Heart left ventricle (tissue), 16 donors: ENCODE data around the gene RALB. TPM values are rescaled to one million over a fixed set of nuclear protein-coding genes. Genes with fewer than 3 reads are reported as not detected.

Source experiments
- ATAC-seq, 4 donors: fragments of 200-7000 bp; cut with Tn5 transposase; one replicate each; pipeline ENCODE4 v1.9.1; 2020 to 2022; ENCODE audit warnings: moderate library complexity in 4 of 4, mild to moderate bottlenecking in 3 of 4, moderate number of reproducible peaks in 1 of 4
- DNase-seq, 5 donors: peaks; one replicate each; pipeline ENCODE4 v3.0.0-alpha.2; 2020
- H3K27ac ChIP-seq, 12 donors: fragments of 200-600 bp; sonication (generic) in 4 of 12; one replicate each; pipeline versions ENCODE4 v1.5.0 to v1.8.0; 2016 to 2022; ENCODE audit warnings: mild to moderate bottlenecking in 2 of 12
- H3K27me3 ChIP-seq, 9 donors: fragments of 200-600 bp; sonication (generic) in 2 of 9; one replicate each; pipeline versions ENCODE4 v1.5.1 to v1.8.0; 2016 to 2022; ENCODE audit warnings: mild to moderate bottlenecking in 3 of 9
- H3K36me3 ChIP-seq, 9 donors: fragments of 200-600 bp; sonication (generic) in 2 of 9; one replicate each; pipeline versions ENCODE4 v1.5.0 to v1.8.0; 2018 to 2022; ENCODE audit warnings: mild to moderate bottlenecking in 2 of 9
- H3K4me1 ChIP-seq, 12 donors: fragments of 200-600 bp; sonication (generic) in 4 of 12; one replicate each; pipeline versions ENCODE4 v1.5.0 to v1.8.0; 2016 to 2022; ENCODE audit warnings: mild to moderate bottlenecking in 3 of 12
- H3K4me3 ChIP-seq, 12 donors: fragments of 200-600 bp; sonication (generic) in 4 of 12; one replicate each; pipeline versions ENCODE4 v1.5.0 to v1.8.0; 2017 to 2022; ENCODE audit warnings: mild to moderate bottlenecking in 9 of 12, moderate library complexity in 4 of 12
- H3K9me3 ChIP-seq, 12 donors: fragments of 200-600 bp; sonication (generic) in 4 of 12; one replicate each; pipeline versions ENCODE4 v1.5.0 to v1.8.0; 2016 to 2022; ENCODE audit warnings: mild to moderate bottlenecking in 1 of 12
- CTCF ChIP-seq, 12 donors: fragments of 200-600 bp; sonication (generic) in 4 of 12; IDR thresholded peaks; one replicate each; pipeline versions ENCODE4 v1.5.0 to v1.8.0; 2018 to 2022; ENCODE audit warnings: antibody characterized with exemption in 12 of 12, mild to moderate bottlenecking in 5 of 12
- POLR2A ChIP-seq, 2 donors: fragments of 450-650 bp; IDR thresholded peaks; one replicate each; pipeline ENCODE4 v1.6.1; 2017; ENCODE audit warnings: antibody characterized with exemption in 2 of 2, mild to moderate bottlenecking in 2 of 2, moderate library complexity in 2 of 2
- WGBS, 4 donors: extraction: QIAGEN DNeasy Blood & Tissue Kit in 2 of 4; methylation state at CpG; one replicate each; pipeline versions ENCODE4 v1.1.5 to v1.1.7; 2013 to 2018; 5-methylcytosine and 5-hydroxymethylcytosine counted together
- intact Hi-C, 10 donors: fragments of 100-400 bp; cut with DNase I; formaldehyde crosslinking; loops; one replicate each; pipeline versions ENCODE4 v1.11.1 to v1.14.2; 2022
- polyA plus RNA-seq, 2 donors: library from polyadenylated mRNA; stranded (reverse); fragments of 200-250 nt; gene quantifications; one replicate each; pipeline ENCODE4 v1.2.3, GENCODE V29; 2013
- total RNA-seq, 9 donors: library from RNA; depleted of rRNA in 2 of 9; stranded (reverse); fragments of >200 nt in 2 of 9; fragmentation: NEBNext Ultra II Directional in 3 of 9; extraction: Animal tissue kit (Norgen Biotek cat#: 25700) in 3 of 9; gene quantifications; one replicate each; pipeline versions ENCODE4 v1.1.0 to v1.2.4, GENCODE V29; 2016 to 2023
- donor health status: ischemic (EF 13 %, LVEDD 7.1; RV severe dilation, severe dysfunction).
- donor health status: healthy with polysubstance abuse.
- donor health status: DM: no; HTN: yes; CAD: no.
- donor health status: DM: no; HTN: no; CAD: no.
- donor health status: ischemic (EF 25% LVEDD 6.9; RV normal size, moderate dysfunction).
- donor health status: ischemic (EF 25% LVEDD 5.7; RV mildly dilated, moderate dysfunction).
- donor health status: healthy.
- donor health status: DM: yes; HTN: yes; CAD: no.
- donor health status: ischemic (EF 35%, LVEDD 5.7; RV mildly dilated, moderate dysfunction).
- donor health status: nonischemic (EF 11% LVEDD 7.7; RV severe dilation, severe dysfunction).
- donor health status: DM: yes; HTN: yes; CAD: no.
- donor health status: PGD.
- donor health status: ischemic (EF 29% LVEDD 5.4; RV normal size, mild dysfunction).
- donor health status: nonischemic (EF 23%, LVEDD 6.1; RV moderate dilation, normal function).

Gene RALB
- total and polyA plus RNA-seq, 11 donors, result 30.5 to 111 (median 45.1) TPM

- Histone ChIP-seq H3K27me3 (no peaks in the 10 kb centered on the region), H3K36me3 (no peaks in the 10 kb centered on the region), H3K9me3 (peaks cover 0 to 3% (median 0%) of the 10 kb centered on the region in 12 donors), H3K4me3 (no peak overlapping the region), H3K4me1 (peaks cover 0 to 89% (median 18%) of the 10 kb centered on the region in 12 donors), H3K27ac (no peak overlapping the region)
- ATAC-seq (no peak), DNase-seq (no peak)
- TF ChIP-seq CTCF (IDR thresholded peaks at IDR 0.05) (no peak), POLR2A (IDR thresholded peaks at IDR 0.05) (no peak)
- intact Hi-C loops, result no loop called here
- WGBS, 4 donors, result 81 to 87% (median 81%) methylated on average over 11 of the region's 11 CpGs
Measured at GRCh38 chr2:120269076-120269744, 16.6 kb downstream of the RALB start.

- Histone ChIP-seq H3K27me3 (no peaks in the 10 kb centered on the region), H3K27ac (no peak overlapping the region), H3K4me1 (peaks cover 0 to 83% (median 19%) of the 10 kb centered on the region in 12 donors), H3K9me3 (peaks cover 0 to 3% (median 0%) of the 10 kb centered on the region in 12 donors), H3K36me3 (no peaks in the 10 kb centered on the region), H3K4me3 (no peak overlapping the region)
- TF ChIP-seq POLR2A (IDR thresholded peaks at IDR 0.05), result no peak
- no peak for TF ChIP-seq CTCF (IDR thresholded peaks at IDR 0.05)
- no peak for DNase-seq
- intact Hi-C loops, result no loop called here
- 50 to 75% (median 72%) methylated on average over 1 of the region's 1 CpG for WGBS, 4 donors
- ATAC-seq, result no peak
Measured at GRCh38 chr2:120269816-120270215, 17.2 kb downstream of the RALB start.

DNA sequence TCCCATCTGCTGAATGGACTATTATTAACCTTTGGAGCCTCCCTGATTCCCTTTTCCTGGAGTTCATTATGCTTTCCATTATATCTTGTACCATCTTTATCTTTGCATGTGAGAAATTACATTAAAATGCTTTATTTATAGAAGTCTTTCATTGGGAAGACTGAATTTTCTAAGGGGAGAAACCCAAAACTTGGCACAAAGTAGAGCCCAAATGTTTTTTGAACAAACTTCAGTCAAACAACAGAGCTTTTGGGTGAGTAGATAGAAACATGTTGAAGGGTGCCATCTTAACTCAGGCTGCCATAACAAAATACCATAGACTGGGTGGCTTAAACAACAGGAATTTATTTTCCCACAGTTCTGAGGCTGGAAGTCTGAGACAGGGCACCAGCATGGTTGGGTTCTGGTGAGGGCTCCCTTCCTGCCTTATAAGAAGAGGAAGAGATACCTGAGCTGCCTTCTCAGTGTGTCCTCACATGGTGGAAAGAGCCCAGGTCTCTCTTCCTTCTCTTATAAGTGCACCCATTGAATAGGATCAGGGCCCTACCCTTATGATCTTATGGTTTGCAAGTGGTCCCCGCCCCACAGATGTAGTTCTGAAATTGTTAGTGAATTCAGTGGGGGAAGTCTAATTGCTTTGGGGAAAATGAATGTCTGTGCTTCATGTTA lies 19.2 kb downstream of the RALB start:
- Histone ChIP-seq H3K27me3 (no peaks in the 10 kb centered on the region), H3K4me3 (no peak overlapping the region), H3K36me3 (no peaks in the 10 kb centered on the region), H3K9me3 (peaks cover 0 to 3% (median 0%) of the 10 kb centered on the region in 12 donors), H3K27ac (no peak overlapping the region), H3K4me1 (peaks cover 0 to 79% (median 15%) of the 10 kb centered on the region in 12 donors)
- 95 to 100% (median 97%) methylated on average over 1 of the region's 1 CpG for WGBS, 4 donors
- ATAC-seq (no peak), DNase-seq (no peak)
- no peak for TF ChIP-seq POLR2A (IDR thresholded peaks at IDR 0.05)
- TF ChIP-seq CTCF (IDR thresholded peaks at IDR 0.05), result no peak
- intact Hi-C loops, result no loop called here

GRCh38 chr2:120272763-120273481 lies 20.3 kb downstream of the RALB start:
- no peaks in the 10 kb centered on the region for H3K36me3 ChIP-seq
- ATAC-seq (no peak), DNase-seq (no peak)
- no peak overlapping the region for H3K4me3 ChIP-seq
- WGBS, 4 donors, result 84 to 90% (median 89%) methylated on average over 4 of the region's 4 CpGs
- H3K27me3 ChIP-seq, result no peaks in the 10 kb centered on the region
- intact Hi-C loops, result no loop called here
- no peak overlapping the region for H3K27ac ChIP-seq
- TF ChIP-seq CTCF (IDR thresholded peaks at IDR 0.05), result no peak
- TF ChIP-seq POLR2A (IDR thresholded peaks at IDR 0.05), result no peak
- H3K9me3 ChIP-seq, result peaks cover 0 to 3% (median 0%) of the 10 kb centered on the region in 12 donors
- peaks cover 0 to 70% (median 15%) of the 10 kb centered on the region in 12 donors for H3K4me1 ChIP-seq
